Upper lobe of right lung (tissue), 1 donor: Measurements from ENCODE around the gene TERT. TPM values are rescaled to one million over a fixed set of nuclear protein-coding genes. Genes with fewer than 3 reads are reported as not detected.

Experiments used
- ATAC-seq: fragments of 200-7000 bp; cut with Tn5 transposase; one replicate; pipeline ENCODE4 v1.9.1; 2020; ENCODE audit warnings: mild to moderate bottlenecking, moderate library complexity
- DNase-seq: peaks from one replicate; pipeline ENCODE4 v3.0.0-alpha.2; 2020
- H3K27ac ChIP-seq: fragments of 200-600 bp; one replicate; pipeline ENCODE4 v1.8.0; 2022
- H3K27me3 ChIP-seq: fragments of 200-600 bp; one replicate; pipeline ENCODE4 v1.8.0; 2022; ENCODE audit warnings: mild to moderate bottlenecking
- H3K36me3 ChIP-seq: fragments of 200-600 bp; one replicate; pipeline ENCODE4 v1.8.0; 2022
- H3K4me1 ChIP-seq: fragments of 200-600 bp; one replicate; pipeline ENCODE4 v1.8.0; 2022
- H3K4me3 ChIP-seq: fragments of 200-600 bp; one replicate; pipeline ENCODE4 v1.8.0; 2022; ENCODE audit warnings: mild to moderate bottlenecking
- H3K9me3 ChIP-seq: fragments of 200-600 bp; one replicate; pipeline ENCODE4 v1.8.0; 2022
- CTCF ChIP-seq: fragments of 200-600 bp; IDR thresholded peaks from one replicate; pipeline ENCODE4 v1.8.0; 2022; ENCODE audit warnings: antibody characterized with exemption
- intact Hi-C: fragments of 100-400 bp; cut with DNase I; formaldehyde crosslinking; loops from one replicate; pipeline ENCODE4 v1.11.0; 2022
- total RNA-seq: library from RNA; stranded (reverse); fragmentation: NEBNext Ultra II Directional; extraction: Animal tissue kit (Norgen Biotek cat#: 25700); gene quantifications from one replicate; pipeline ENCODE4 v1.2.1, GENCODE V29; 2021
- donor health status: DM: no; HTN: yes; CAD: no; lungs with severe emphysema.

TERT gene
- total RNA-seq, 1 donor from 2014 or later = not detected

DNA sequence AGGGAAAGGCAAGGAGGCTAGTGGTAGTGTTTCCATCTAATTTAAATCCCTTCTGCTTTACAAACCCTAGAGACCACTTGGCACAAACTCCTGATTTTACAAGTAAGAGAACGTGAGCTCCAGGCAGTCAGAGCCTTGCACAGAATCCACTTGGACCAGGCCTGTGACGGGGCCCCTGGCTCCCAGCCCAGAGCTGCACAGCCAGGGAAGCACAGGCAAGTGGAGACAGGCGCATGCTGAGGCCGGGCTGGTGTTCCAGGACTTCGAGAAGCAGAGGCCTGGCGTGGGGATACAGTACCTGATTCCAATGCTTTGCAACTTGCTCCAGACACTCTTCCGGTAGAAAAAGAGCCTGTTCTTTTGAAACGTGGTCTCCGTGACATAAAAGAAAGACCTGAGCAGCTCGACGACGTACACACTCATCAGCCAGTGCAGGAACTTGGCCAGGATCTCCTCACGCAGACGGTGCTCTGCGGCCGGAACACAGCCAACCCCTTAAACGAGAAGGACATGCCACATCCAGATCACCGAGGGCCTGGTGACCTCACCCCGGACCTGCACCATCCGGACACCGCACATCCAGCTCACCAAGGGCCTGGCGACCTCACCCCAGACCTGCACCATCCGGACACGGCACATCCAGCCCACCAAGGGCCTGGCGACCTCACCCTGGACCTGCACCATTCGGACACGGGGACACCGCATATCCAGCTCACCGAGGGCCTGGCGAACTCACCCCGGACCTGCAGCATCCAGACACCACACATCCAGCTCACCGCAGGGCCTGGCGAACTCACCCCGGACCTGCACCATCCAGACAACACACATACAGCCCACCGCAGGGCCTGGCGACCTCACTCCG is 12.5 kb downstream of the TERT start:
- Histone ChIP-seq H3K27me3 (no peaks in the 10 kb centered on the region), H3K4me1 (no peaks in the 10 kb centered on the region), H3K4me3 (no peak overlapping the region), H3K9me3 (no peaks in the 10 kb centered on the region), H3K27ac (no peak overlapping the region), H3K36me3 (no peaks in the 10 kb centered on the region)
- intact Hi-C loops = no loop called here
- DNase-seq (peak; percentile 50), ATAC-seq (no peak)
- no peak for TF ChIP-seq CTCF

- Histone ChIP-seq H3K36me3 (no peaks in the 10 kb centered on the region), H3K4me3 (no peak overlapping the region), H3K27ac (no peak overlapping the region), H3K27me3 (no peaks in the 10 kb centered on the region), H3K4me1 (no peaks in the 10 kb centered on the region), H3K9me3 (no peaks in the 10 kb centered on the region)
- ATAC-seq (no peak), DNase-seq (peak; percentile 30)
- no peak for TF ChIP-seq CTCF
- intact Hi-C loops = no loop called here
Measured at GRCh38 chr5:1281038-1281882, 13.6 kb downstream of the TERT start.

GRCh38 chr5:1280177-1281037 is 14.5 kb downstream of the TERT start:
- H3K9me3 ChIP-seq = no peaks in the 10 kb centered on the region
- H3K27me3 ChIP-seq = no peaks in the 10 kb centered on the region
- intact Hi-C loops = no loop called here
- TF ChIP-seq CTCF = no peak
- no peak overlapping the region for H3K27ac ChIP-seq
- H3K4me3 ChIP-seq = no peak overlapping the region
- no peaks in the 10 kb centered on the region for H3K36me3 ChIP-seq
- DNase-seq (peak; percentile 59), ATAC-seq (peak; percentile 15)
- H3K4me1 ChIP-seq = no peaks in the 10 kb centered on the region

- TF ChIP-seq CTCF = no peak
- ATAC-seq = no peak
- Histone ChIP-seq H3K27me3 (no peaks in the 10 kb centered on the region), H3K36me3 (no peaks in the 10 kb centered on the region), H3K4me3 (no peak overlapping the region), H3K9me3 (no peaks in the 10 kb centered on the region), H3K4me1 (no peaks in the 10 kb centered on the region), H3K27ac (no peak overlapping the region)
- intact Hi-C loops = no loop called here
- DNase-seq = peak; percentile 59
Measured at GRCh38 chr5:1279443-1280151, 15.3 kb downstream of the TERT start.
